Sigmoid colon (tissue), 7 donors: ENCODE measurements around the gene CSAD. TPM values are rescaled to one million over a fixed set of nuclear protein-coding genes. Genes with fewer than 3 reads are reported as not detected.
A peak's percentile ranks its signal among the peaks of the same experiment; 100 is the strongest.

Experiments
- DNase-seq: peaks from one replicate; pipeline ENCODE4 v3.0.0-alpha.2; 2019
- H3K27ac ChIP-seq, 4 donors: fragments of 200-600 bp; sonication (generic); one replicate each; pipeline ENCODE4 v1.5.1; 2016 to 2019; ENCODE audit warnings: mild to moderate bottlenecking in 1 of 4
- H3K27me3 ChIP-seq, 3 donors: fragments of 200-600 bp; sonication (generic); one replicate each; pipeline ENCODE4 v1.5.1; 2019; ENCODE audit warnings: mild to moderate bottlenecking in 1 of 3
- H3K36me3 ChIP-seq, 4 donors: fragments of 200-600 bp; sonication (generic); one replicate each; pipeline ENCODE4 v1.5.1; 2016 to 2019
- H3K4me1 ChIP-seq, 4 donors: fragments of 200-600 bp; sonication (generic); one replicate each; pipeline ENCODE4 v1.5.1; 2017 to 2019
- H3K4me3 ChIP-seq, 4 donors: fragments of 200-600 bp; sonication (generic); one replicate each; pipeline ENCODE4 v1.5.1; 2017 to 2019; ENCODE audit warnings: mild to moderate bottlenecking in 2 of 4, moderate library complexity in 1 of 4
- H3K9me3 ChIP-seq, 4 donors: fragments of 200-600 bp in 3 of 4; sonication (generic) in 3 of 4; one replicate each; pipeline versions ENCODE4 v1.5.1 to v1.6.1; 2013 to 2019
- CTCF ChIP-seq, 4 experiments: fragments of 450-650 bp in 3 of 4; fragments of 200-600 bp in 1 of 4; IDR thresholded peaks; one replicate each; pipeline ENCODE4 v1.5.1; 2016 to 2019; ENCODE audit warnings: antibody characterized with exemption in 4 of 4, mild to moderate bottlenecking in 3 of 4, moderate library complexity in 2 of 4
- EP300 ChIP-seq, 4 donors: sonication (generic); formaldehyde crosslinking; IDR thresholded peaks; one replicate each; pipeline ENCODE4 v1.6.1; 2017; ENCODE audit warnings: antibody characterized with exemption in 4 of 4
- POLR2A ChIP-seq, 2 donors: fragments of 450-650 bp; IDR thresholded peaks; one replicate each; pipeline ENCODE4 v1.6.1; 2016; ENCODE audit warnings: antibody characterized with exemption in 2 of 2, mild to moderate bottlenecking in 2 of 2, moderate library complexity in 2 of 2
- POLR2AphosphoS5 ChIP-seq, 4 donors: sonication (generic); formaldehyde crosslinking; IDR thresholded peaks; one replicate each; pipeline ENCODE4 v1.6.1; 2017; ENCODE audit warnings: antibody characterized with exemption in 4 of 4
- WGBS, 2 donors: extraction: QIAGEN DNeasy Blood & Tissue Kit; methylation state at CpG; one replicate each; pipeline ENCODE4 v1.1.7; 2013; 5-methylcytosine and 5-hydroxymethylcytosine counted together
- intact Hi-C: fragments of 100-400 bp; cut with DNase I; formaldehyde crosslinking; loops from one replicate; pipeline ENCODE4 v1.15.1; 2023
- polyA plus RNA-seq, 3 donors: library from polyadenylated mRNA; stranded (reverse); fragments of 200-250 nt; gene quantifications; one replicate each; pipeline ENCODE4 v1.2.3, GENCODE V29; 2013
- total RNA-seq, 4 donors: library from RNA; depleted of rRNA; stranded (reverse); fragments of >200 nt; gene quantifications; one replicate each; pipeline ENCODE4 v1.1.0, GENCODE V29; 2016
- donor health status: healthy with polysubstance abuse.
- donor health status: Bipolar disorder and iron deficiency.
- donor health status: healthy.

CSAD gene
- total and polyA plus RNA-seq, 7 donors = 1.2 to 51.0 (median 19.6) TPM

GRCh38 chr12:53224061-53224896, 43.6 kb upstream of the CSAD start:
- intact Hi-C loops = no loop called here
- no peaks in the 10 kb centered on the region for H3K27me3 ChIP-seq
- no peak for DNase-seq
- 50 to 66% methylated on average over 11 of the region's 11 CpGs for WGBS, 2 donors
- H3K4me1 ChIP-seq = peaks cover 0 to 48% (median 46%) of the 10 kb centered on the region in 4 donors
- H3K36me3 ChIP-seq = peaks cover 0 to 8% (median 3%) of the 10 kb centered on the region in 4 donors
- no peak overlapping the region for H3K4me3 ChIP-seq
- TF ChIP-seq EP300 (IDR thresholded peaks at IDR 0.05) (no peak), POLR2A (IDR thresholded peaks at IDR 0.05) (no peak), CTCF (IDR thresholded peaks at IDR 0.05) (peak in 2 of 4 experiments; percentile 8 to 22), POLR2AphosphoS5 (IDR thresholded peaks at IDR 0.05) (no peak)
- H3K9me3 ChIP-seq = no peaks in the 10 kb centered on the region
- H3K27ac ChIP-seq = peak overlapping the region; percentile 95 to 100 (median 99)

GRCh38 chr12:53223389-53224060, 42.8 kb upstream of the CSAD start:
- Histone ChIP-seq H3K27ac (peak overlapping the region; percentile 95 to 100 (median 99)), H3K4me1 (peaks cover 0 to 54% (median 47%) of the 10 kb centered on the region in 4 donors), H3K27me3 (no peaks in the 10 kb centered on the region), H3K9me3 (no peaks in the 10 kb centered on the region), H3K36me3 (peaks cover 0 to 8% (median 3%) of the 10 kb centered on the region in 4 donors), H3K4me3 (peak overlapping the region in 1 of 4 donors; percentile 6)
- 11 to 16% methylated on average over 16 of the region's 16 CpGs for WGBS, 2 donors
- TF ChIP-seq CTCF (IDR thresholded peaks at IDR 0.05) (no peak), EP300 (IDR thresholded peaks at IDR 0.05) (no peak), POLR2A (IDR thresholded peaks at IDR 0.05) (no peak), POLR2AphosphoS5 (IDR thresholded peaks at IDR 0.05) (no peak)
- intact Hi-C loops = no loop called here
- DNase-seq = peak; percentile 83

GRCh38 chr12:53222806-53223261, 42.1 kb upstream of the CSAD start:
- H3K4me1 ChIP-seq = peaks cover 0 to 61% (median 53%) of the 10 kb centered on the region in 4 donors
- H3K4me3 ChIP-seq = no peak overlapping the region
- WGBS, 2 donors = 62 to 76% methylated on average over 4 of the region's 4 CpGs

GRCh38 chr12:53222170-53222721, 41.5 kb upstream of the CSAD start:
- TF ChIP-seq POLR2A (IDR thresholded peaks at IDR 0.05) (no peak), EP300 (IDR thresholded peaks at IDR 0.05) (no peak), CTCF (IDR thresholded peaks at IDR 0.05) (no peak), POLR2AphosphoS5 (IDR thresholded peaks at IDR 0.05) (no peak)
- H3K27ac ChIP-seq = peak overlapping the region; percentile 95 to 100 (median 99)
- peaks cover 0 to 3% (median under 1%) of the 10 kb centered on the region in 4 donors for H3K36me3 ChIP-seq
- intact Hi-C loops = no loop called here
- peaks cover 0 to 66% (median 59%) of the 10 kb centered on the region in 4 donors for H3K4me1 ChIP-seq
- DNase-seq = no peak
- peak overlapping the region; percentile 67 to 89 (median 81) for H3K4me3 ChIP-seq
- no peaks in the 10 kb centered on the region for H3K9me3 ChIP-seq
- WGBS, 2 donors = 51 to 58% methylated on average over 5 of the region's 5 CpGs
- H3K27me3 ChIP-seq = no peaks in the 10 kb centered on the region

More at GRCh38 chr12:53222806-53223261, 42.1 kb upstream of the CSAD start:
- Histone ChIP-seq H3K36me3 (peaks cover 0 to 8% (median 3%) of the 10 kb centered on the region in 4 donors), H3K27me3 (no peaks in the 10 kb centered on the region), H3K9me3 (no peaks in the 10 kb centered on the region), H3K27ac (peak overlapping the region; percentile 95 to 100 (median 99))
- intact Hi-C loops = no loop called here
- no peak for DNase-seq
- TF ChIP-seq POLR2A (IDR thresholded peaks at IDR 0.05) = no peak
